Type B pancreatic cell (in vitro differentiated cells): ENCODE results near the gene PADI4. TPM values are rescaled to one million over a fixed set of nuclear protein-coding genes. Genes with fewer than 3 reads are reported as not detected.

Source experiments
- DNase-seq: peaks from one replicate; pipeline ENCODE4 v3.0.0; 2021; ENCODE audit warnings: mixed read lengths; ENCODE audit not compliant: unreplicated experiment; ENCODE audit errors: extremely low spot score
- H3K27ac Mint-ChIP-seq: 2 replicates; pipeline ENCODE4 v1.8.0; 2021; ENCODE audit warnings: mild to moderate bottlenecking, mixed read lengths
- H3K27me3 Mint-ChIP-seq: 2 replicates; pipeline ENCODE4 v1.8.0; 2021; ENCODE audit warnings: mixed read lengths
- H3K36me3 Mint-ChIP-seq: 2 replicates; pipeline ENCODE4 v1.8.0; 2021; ENCODE audit warnings: mixed read lengths
- H3K4me1 Mint-ChIP-seq: one replicate; pipeline ENCODE4 v1.8.0; 2021; ENCODE audit warnings: mixed read lengths; ENCODE audit not compliant: unreplicated experiment
- H3K4me3 Mint-ChIP-seq: 2 replicates; pipeline ENCODE4 v1.8.0; 2021; ENCODE audit warnings: mild to moderate bottlenecking, mixed read lengths
- H3K9me3 Mint-ChIP-seq: 2 replicates; pipeline ENCODE4 v1.8.0; 2021; ENCODE audit warnings: mixed read lengths
- total RNA-seq: library from RNA; stranded (reverse); gene quantifications from 2 replicates; pipeline ENCODE4 v1.2.1, GENCODE V29; 2021; ENCODE audit warnings: low replicate concordance
- TF ChIP-seq, protein P1 (sequence below): fragments of 200-600 bp; sonication (generic); conservative IDR thresholded peaks from 2 replicates; pipeline ENCODE4 v1.5.0; 2021; ENCODE audit warnings: antibody characterized with exemption, mild to moderate bottlenecking

Gene PADI4
- total RNA-seq, 1 donor from 2014 or later, result not detected

DNA sequence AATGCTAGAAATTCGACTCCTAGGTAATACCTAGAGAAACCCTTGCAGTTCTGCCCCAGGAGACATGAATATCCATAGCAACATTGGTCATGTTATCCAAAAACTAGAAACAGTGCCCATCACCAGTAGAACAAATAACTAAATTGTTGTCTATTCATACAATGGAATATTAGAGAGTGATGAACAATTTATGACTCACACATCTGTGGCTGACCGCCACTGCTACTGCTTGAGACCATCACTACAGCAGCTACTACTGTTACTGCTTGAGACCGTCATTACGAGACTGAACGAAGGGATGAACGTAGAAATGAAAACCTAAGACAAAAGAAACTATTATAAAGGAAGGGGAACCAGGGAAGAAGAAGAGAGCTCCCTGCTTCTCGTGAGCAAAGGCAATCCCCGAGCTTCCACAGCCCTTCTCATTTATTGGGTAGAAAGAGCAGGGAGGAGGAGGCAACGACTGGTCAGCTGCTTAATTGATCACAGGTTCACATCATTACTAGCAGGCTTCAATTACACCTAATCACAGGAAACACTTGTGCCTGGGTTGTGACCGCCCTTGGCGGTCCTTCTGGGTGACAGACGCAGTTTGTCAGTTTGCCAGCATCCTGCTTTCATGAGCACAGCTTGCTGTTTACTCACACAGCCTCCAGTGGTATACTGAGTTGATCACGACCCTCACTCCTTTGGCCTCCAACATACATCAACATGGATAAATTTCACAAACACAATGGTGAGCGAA is 14.1 kb upstream of the PADI4 start:
- TF ChIP-seq, protein P1, sequence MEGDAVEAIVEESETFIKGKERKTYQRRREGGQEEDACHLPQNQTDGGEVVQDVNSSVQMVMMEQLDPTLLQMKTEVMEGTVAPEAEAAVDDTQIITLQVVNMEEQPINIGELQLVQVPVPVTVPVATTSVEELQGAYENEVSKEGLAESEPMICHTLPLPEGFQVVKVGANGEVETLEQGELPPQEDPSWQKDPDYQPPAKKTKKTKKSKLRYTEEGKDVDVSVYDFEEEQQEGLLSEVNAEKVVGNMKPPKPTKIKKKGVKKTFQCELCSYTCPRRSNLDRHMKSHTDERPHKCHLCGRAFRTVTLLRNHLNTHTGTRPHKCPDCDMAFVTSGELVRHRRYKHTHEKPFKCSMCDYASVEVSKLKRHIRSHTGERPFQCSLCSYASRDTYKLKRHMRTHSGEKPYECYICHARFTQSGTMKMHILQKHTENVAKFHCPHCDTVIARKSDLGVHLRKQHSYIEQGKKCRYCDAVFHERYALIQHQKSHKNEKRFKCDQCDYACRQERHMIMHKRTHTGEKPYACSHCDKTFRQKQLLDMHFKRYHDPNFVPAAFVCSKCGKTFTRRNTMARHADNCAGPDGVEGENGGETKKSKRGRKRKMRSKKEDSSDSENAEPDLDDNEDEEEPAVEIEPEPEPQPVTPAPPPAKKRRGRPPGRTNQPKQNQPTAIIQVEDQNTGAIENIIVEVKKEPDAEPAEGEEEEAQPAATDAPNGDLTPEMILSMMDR, result no peak
- Mint-ChIP-seq H3K9me3 (no peaks in the 10 kb centered on the region), H3K27me3 (peaks cover 2% of the 10 kb centered on the region), H3K27ac (no peak overlapping the region), H3K36me3 (no peaks in the 10 kb centered on the region), H3K4me3 (no peak overlapping the region), H3K4me1 (peaks cover 6% of the 10 kb centered on the region)
- DNase-seq, result no peak

DNA sequence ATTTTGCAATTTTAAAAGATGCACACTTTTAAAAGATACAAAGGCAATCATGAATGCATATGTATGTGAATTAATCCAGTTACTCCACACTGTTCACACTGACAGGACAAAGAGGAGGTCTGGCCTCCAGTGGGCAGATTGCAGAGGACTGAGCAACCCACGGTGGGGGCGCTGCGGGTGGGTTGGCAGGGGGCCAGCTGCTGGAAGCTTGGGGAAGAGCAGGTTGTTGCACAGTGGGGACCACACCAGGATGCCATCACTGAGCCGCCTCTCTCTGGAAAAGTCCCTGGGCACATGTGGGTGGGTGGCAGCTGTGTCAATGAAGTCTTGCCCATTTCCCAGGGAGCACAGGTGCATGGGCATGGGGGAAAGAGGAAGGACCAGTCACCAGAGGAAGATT is 12.7 kb upstream of the PADI4 start:
- H3K4me3 Mint-ChIP-seq, result no peak overlapping the region
- no peaks in the 10 kb centered on the region for H3K9me3 Mint-ChIP-seq

DNA sequence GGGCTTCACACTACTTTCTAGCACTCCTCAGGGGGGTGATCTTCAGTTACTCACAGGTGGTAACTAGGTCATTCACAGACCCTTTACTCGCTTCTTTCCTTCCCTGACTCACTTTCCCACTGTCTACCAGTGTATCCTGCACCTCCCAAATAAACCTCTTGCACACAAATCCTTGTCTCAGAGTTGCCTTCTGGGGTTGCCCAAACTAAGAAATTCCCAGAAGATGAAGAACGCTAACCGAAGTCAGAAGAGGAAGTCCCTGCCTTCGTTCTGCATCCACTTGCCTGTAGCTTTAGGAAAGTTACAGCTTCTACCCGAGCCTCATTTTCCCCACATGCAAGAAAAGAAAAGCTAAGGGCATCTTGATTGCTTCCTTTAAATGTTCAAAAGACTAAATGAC is 11.9 kb upstream of the PADI4 start:
- no peaks in the 10 kb centered on the region for H3K9me3 Mint-ChIP-seq
- H3K4me1 Mint-ChIP-seq, result no peaks in the 10 kb centered on the region
- no peak overlapping the region for H3K27ac Mint-ChIP-seq
- TF ChIP-seq, protein P1, result no peak
- DNase-seq, result no peak
- no peaks in the 10 kb centered on the region for H3K36me3 Mint-ChIP-seq
- H3K4me3 Mint-ChIP-seq, result no peak overlapping the region
- H3K27me3 Mint-ChIP-seq, result peaks cover 2% of the 10 kb centered on the region

More for the DNA sequence above, 12.7 kb upstream of the PADI4 start:
- no peaks in the 10 kb centered on the region for H3K36me3 Mint-ChIP-seq
- peaks cover 2% of the 10 kb centered on the region for H3K27me3 Mint-ChIP-seq
- no peaks in the 10 kb centered on the region for H3K4me1 Mint-ChIP-seq
- H3K27ac Mint-ChIP-seq, result no peak overlapping the region
- TF ChIP-seq, protein P1, result no peak
- no peak for DNase-seq

DNA sequence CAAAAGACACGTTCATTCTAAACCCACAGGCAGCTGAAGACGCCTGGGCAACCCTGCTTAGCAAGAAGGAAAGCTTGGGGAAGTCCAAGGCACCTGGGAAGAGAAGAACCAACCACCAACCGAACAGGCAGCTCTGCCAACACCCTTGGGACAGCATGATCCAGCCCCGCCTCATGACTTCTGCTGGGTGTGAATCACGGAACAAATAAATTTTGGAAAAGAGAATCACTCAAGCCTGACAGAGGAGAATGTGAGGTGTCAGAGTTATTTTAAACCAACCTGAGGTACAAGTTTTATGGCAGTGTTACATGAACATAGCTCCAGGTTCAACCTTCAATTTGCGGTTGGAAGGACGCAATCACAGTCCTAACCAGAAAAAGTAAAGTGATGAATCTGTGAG is 10.0 kb upstream of the PADI4 start:
- Mint-ChIP-seq H3K4me1 (no peaks in the 10 kb centered on the region), H3K4me3 (no peak overlapping the region), H3K27ac (peak overlapping the region; percentile 19), H3K9me3 (peaks cover 6% of the 10 kb centered on the region), H3K36me3 (no peaks in the 10 kb centered on the region), H3K27me3 (peaks cover 2% of the 10 kb centered on the region)
- no peak for DNase-seq
- TF ChIP-seq, protein P1, result no peak

DNA sequence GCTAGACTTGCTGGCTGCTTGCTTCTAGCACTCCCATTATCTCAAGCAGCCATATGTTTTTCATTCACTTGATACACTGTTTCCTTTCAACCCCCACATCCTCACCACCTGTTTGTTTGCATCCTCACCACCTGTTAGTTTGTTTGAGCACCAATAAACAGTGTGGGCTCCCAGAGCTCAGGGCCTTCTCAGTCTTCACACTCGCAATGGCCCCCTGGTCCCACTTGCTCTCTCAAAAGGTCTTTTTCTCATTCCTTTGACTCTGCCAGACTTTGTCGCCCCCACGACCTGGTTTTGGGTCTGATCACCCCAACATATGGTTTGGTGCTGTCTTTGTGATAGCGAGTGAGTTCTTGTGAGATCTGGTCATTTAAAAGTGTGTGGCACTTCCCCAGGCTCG is 6.2 kb upstream of the PADI4 start:
- H3K4me3 Mint-ChIP-seq, result no peak overlapping the region
- DNase-seq, result no peak
- TF ChIP-seq, protein P1, result no peak
- H3K4me1 Mint-ChIP-seq, result peaks cover 10% of the 10 kb centered on the region
- no peaks in the 10 kb centered on the region for H3K36me3 Mint-ChIP-seq
- no peak overlapping the region for H3K27ac Mint-ChIP-seq
- no peaks in the 10 kb centered on the region for H3K27me3 Mint-ChIP-seq
- H3K9me3 Mint-ChIP-seq, result peaks cover 6% of the 10 kb centered on the region
